Loucy (cell line): ENCODE measurements around the gene PKP4.

Source experiments
- H2AFZ ChIP-seq: fragments of 200-600 bp; sonication (generic); 2 replicates; pipeline ENCODE4 v1.6.0; 2016; ENCODE audit warnings: antibody characterized with exemption, mild to moderate bottlenecking, low read length, moderate library complexity
- H3F3A ChIP-seq: fragments of 200-600 bp; 2 replicates; pipeline ENCODE4 v1.6.0; 2016; ENCODE audit warnings: antibody characterized with exemption, low read depth, mild to moderate bottlenecking
- H3K27me3 ChIP-seq: fragments of 200-600 bp; sonication (generic); 2 replicates; pipeline ENCODE4 v1.6.1; 2014; ENCODE audit warnings: low read length, mild to moderate bottlenecking; ENCODE audit not compliant: insufficient read depth, poor library complexity, severe bottlenecking
- H3K36me3 ChIP-seq: fragments of 200-600 bp; sonication (generic); 2 replicates; pipeline ENCODE4 v1.6.1; 2016; ENCODE audit warnings: low read length; ENCODE audit not compliant: insufficient read depth
- H3K4me1 ChIP-seq: fragments of 200-600 bp; sonication (generic); 2 replicates; pipeline ENCODE4 v1.5.1; 2014; ENCODE audit warnings: low read length, mild to moderate bottlenecking; ENCODE audit not compliant: insufficient read depth, poor library complexity, severe bottlenecking
- H3K4me2 ChIP-seq: fragments of 200-600 bp; sonication (generic); 2 replicates; pipeline ENCODE4 v1.6.0; 2014; ENCODE audit warnings: antibody characterized with exemption, low read length, low read depth, mild to moderate bottlenecking; ENCODE audit not compliant: poor library complexity, severe bottlenecking
- H3K4me3 ChIP-seq: fragments of 200-600 bp; sonication (generic); 2 replicates; pipeline ENCODE4 v1.5.1; 2014; ENCODE audit warnings: low read length, mild to moderate bottlenecking, mixed read lengths; ENCODE audit not compliant: poor library complexity, severe bottlenecking
- H3K79me2 ChIP-seq: fragments of 200-600 bp; sonication (generic); 2 replicates; pipeline ENCODE4 v1.6.1; 2014; ENCODE audit warnings: low read length; ENCODE audit not compliant: insufficient read depth
- H3K9ac ChIP-seq: fragments of 200-600 bp; sonication (generic); 2 replicates; pipeline ENCODE4 v1.6.0; 2014; ENCODE audit warnings: mild to moderate bottlenecking, low read depth, low read length, moderate library complexity; ENCODE audit not compliant: poor library complexity, severe bottlenecking
- H3K9me2 ChIP-seq: fragments of 200-600 bp; sonication (generic); replicated peaks from 2 replicates; pipeline ENCODE4 v1.6.1; 2016; ENCODE audit warnings: low read depth, low read length, mixed read lengths
- H3K9me3 ChIP-seq: fragments of 200-600 bp; sonication (generic); 2 replicates; pipeline ENCODE4 v1.6.1; 2014; ENCODE audit warnings: mild to moderate bottlenecking, antibody characterized with exemption, low read length, low read depth; ENCODE audit not compliant: insufficient read depth
- H4K20me1 ChIP-seq: fragments of 200-600 bp; sonication (generic); 2 replicates; pipeline ENCODE4 v1.6.0; 2014; ENCODE audit warnings: antibody characterized with exemption, low read length, mild to moderate bottlenecking; ENCODE audit not compliant: insufficient read depth, poor library complexity, severe bottlenecking
- EZH2phosphoT487 ChIP-seq: fragments of 200-600 bp; IDR thresholded peaks from 2 replicates; pipeline ENCODE4 v1.6.1; 2018; ENCODE audit warnings: antibody characterized with exemption, mild to moderate bottlenecking, moderate library complexity, borderline replicate concordance
- TF ChIP-seq, protein P1 (sequence below): fragments of 200-600 bp; sonication (generic); conservative IDR thresholded peaks from 2 replicates; pipeline ENCODE4 v1.5.1; 2014; ENCODE audit warnings: mild to moderate bottlenecking, antibody characterized with exemption, low read length

The PKP4 gene, protein sequence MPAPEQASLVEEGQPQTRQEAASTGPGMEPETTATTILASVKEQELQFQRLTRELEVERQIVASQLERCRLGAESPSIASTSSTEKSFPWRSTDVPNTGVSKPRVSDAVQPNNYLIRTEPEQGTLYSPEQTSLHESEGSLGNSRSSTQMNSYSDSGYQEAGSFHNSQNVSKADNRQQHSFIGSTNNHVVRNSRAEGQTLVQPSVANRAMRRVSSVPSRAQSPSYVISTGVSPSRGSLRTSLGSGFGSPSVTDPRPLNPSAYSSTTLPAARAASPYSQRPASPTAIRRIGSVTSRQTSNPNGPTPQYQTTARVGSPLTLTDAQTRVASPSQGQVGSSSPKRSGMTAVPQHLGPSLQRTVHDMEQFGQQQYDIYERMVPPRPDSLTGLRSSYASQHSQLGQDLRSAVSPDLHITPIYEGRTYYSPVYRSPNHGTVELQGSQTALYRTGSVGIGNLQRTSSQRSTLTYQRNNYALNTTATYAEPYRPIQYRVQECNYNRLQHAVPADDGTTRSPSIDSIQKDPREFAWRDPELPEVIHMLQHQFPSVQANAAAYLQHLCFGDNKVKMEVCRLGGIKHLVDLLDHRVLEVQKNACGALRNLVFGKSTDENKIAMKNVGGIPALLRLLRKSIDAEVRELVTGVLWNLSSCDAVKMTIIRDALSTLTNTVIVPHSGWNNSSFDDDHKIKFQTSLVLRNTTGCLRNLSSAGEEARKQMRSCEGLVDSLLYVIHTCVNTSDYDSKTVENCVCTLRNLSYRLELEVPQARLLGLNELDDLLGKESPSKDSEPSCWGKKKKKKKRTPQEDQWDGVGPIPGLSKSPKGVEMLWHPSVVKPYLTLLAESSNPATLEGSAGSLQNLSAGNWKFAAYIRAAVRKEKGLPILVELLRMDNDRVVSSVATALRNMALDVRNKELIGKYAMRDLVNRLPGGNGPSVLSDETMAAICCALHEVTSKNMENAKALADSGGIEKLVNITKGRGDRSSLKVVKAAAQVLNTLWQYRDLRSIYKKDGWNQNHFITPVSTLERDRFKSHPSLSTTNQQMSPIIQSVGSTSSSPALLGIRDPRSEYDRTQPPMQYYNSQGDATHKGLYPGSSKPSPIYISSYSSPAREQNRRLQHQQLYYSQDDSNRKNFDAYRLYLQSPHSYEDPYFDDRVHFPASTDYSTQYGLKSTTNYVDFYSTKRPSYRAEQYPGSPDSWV

DNA sequence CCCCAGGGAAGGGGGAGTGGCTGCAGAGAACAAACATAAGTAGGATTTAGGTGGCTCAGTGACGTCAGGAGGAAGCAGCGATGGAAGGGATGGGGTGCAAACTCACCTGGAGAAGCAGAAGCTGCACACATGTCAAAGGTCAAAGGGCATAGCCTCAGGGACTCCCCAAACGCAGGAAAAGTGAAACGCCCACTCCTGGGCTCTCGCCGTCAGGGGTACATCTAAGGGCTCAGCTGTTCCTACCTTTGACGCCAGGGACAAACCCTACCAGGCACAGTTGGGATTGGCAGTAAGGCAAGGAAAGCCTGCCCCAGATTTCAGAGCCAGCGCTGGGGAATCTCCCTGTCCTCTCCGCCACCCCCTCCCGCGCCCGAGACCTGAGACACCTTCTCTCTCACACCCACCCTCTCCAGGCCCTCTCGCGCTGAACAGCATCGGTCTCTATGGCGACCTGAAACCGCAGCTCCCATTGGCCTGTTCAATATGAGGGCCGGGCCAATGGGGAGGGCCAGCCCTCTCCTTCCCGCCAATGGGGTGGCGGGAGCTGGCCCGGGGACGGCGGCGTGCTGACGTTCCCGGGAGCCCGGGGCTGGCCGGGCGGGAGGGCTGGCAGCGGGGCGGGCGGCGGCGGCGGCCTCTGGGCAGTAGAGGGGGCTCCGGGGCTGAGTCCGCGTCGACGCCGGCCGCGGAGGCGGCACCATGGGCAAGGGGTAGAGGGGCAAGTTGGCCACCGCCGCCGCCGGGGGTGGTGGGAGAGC, at the start of gene PKP4, which contains the start of gene CCDC148:
Gene PKP4 (plus strand): TSS at position 644 of the 758 bp plus-strand sequence. CDS start 76,233 bp downstream, outside the sequence.
Gene CCDC148 (minus strand): TSS at position 445 of the 758 bp plus-strand sequence. CDS start 314 bp downstream, at position 131.
- Histone ChIP-seq H3K4me1 (peaks cover 36% of the 10 kb centered on the region), H3K9ac (peak within 1 kb of the TSS; percentile 77), H3K36me3 (no peaks in the 10 kb centered on the region), H3K9me3 (no peaks in the 10 kb centered on the region), H3K9me2 (no peaks in the 10 kb centered on the region), H2AFZ (peak within 1 kb of the TSS; percentile 84), H3K79me2 (peaks cover 33% of the 10 kb centered on the region), H3K27me3 (peaks cover 6% of the 10 kb centered on the region), H3K4me2 (peak within 1 kb of the TSS; percentile 90), H4K20me1 (peaks cover 32% of the 10 kb centered on the region), H3F3A (no peaks in the 10 kb centered on the region), H3K4me3 (peak within 1 kb of the TSS; percentile 88)
- TF ChIP-seq EZH2phosphoT487: no peak
- TF ChIP-seq, protein P1, sequence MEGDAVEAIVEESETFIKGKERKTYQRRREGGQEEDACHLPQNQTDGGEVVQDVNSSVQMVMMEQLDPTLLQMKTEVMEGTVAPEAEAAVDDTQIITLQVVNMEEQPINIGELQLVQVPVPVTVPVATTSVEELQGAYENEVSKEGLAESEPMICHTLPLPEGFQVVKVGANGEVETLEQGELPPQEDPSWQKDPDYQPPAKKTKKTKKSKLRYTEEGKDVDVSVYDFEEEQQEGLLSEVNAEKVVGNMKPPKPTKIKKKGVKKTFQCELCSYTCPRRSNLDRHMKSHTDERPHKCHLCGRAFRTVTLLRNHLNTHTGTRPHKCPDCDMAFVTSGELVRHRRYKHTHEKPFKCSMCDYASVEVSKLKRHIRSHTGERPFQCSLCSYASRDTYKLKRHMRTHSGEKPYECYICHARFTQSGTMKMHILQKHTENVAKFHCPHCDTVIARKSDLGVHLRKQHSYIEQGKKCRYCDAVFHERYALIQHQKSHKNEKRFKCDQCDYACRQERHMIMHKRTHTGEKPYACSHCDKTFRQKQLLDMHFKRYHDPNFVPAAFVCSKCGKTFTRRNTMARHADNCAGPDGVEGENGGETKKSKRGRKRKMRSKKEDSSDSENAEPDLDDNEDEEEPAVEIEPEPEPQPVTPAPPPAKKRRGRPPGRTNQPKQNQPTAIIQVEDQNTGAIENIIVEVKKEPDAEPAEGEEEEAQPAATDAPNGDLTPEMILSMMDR: no peak

DNA sequence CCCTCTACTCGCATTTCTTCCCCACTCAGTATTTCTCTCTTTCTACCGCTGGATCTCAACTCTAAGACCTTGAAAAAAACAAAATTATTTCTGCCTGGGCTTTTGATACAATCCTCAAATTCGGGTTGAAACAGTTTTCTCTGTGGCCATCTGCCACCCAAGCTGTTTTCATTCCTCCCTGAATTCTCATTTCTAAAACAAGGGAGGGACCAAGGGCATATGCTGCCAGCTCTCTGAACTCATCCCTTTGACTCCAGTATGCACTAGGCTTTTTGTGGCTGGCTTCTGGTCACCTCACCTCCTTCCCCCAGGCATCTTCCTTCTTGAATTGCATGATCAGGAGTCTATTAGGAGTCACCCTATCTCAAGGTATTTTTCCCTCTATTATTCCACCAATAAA, 49.7 kb upstream of the PKP4 start:
- Histone ChIP-seq H3K4me1 (no peaks in the 10 kb centered on the region), H4K20me1 (no peaks in the 10 kb centered on the region), H3K4me2 (no peak overlapping the region), H3K9me2 (no peaks in the 10 kb centered on the region), H3K9ac (no peak overlapping the region), H3K9me3 (no peaks in the 10 kb centered on the region), H3K4me3 (no peak overlapping the region), H3K79me2 (no peaks in the 10 kb centered on the region), H3F3A (no peaks in the 10 kb centered on the region), H3K36me3 (no peaks in the 10 kb centered on the region), H3K27me3 (no peaks in the 10 kb centered on the region), H2AFZ (no peak overlapping the region)
- TF ChIP-seq, protein P1: no peak
- TF ChIP-seq EZH2phosphoT487: no peak

DNA sequence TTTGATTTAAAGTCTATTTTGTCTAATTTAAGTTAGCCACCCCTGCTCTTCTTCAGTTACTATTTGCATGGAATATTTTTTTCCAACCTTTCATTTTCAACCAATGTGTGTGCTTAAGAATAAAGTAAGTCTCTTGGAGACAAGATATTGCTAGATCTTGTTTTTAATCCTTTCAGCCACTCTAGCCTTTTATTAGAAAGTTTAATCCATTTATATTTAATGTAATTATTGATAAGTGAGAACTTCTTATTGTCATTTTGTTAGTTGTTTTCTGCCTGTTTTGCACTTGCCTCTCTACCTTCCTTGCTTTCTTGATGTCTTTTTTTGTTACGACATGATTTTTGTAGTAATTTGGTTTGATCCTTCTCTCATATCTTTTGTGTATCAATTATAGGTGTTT, 46.6 kb upstream of the PKP4 start:
- H2AFZ ChIP-seq: no peak overlapping the region
- TF ChIP-seq, protein P1: no peak
- no peak for TF ChIP-seq EZH2phosphoT487

More for the DNA sequence above, 46.6 kb upstream of the PKP4 start:
- Histone ChIP-seq H3K79me2 (no peaks in the 10 kb centered on the region), H3K4me1 (no peaks in the 10 kb centered on the region), H3K36me3 (no peaks in the 10 kb centered on the region), H3K27me3 (no peaks in the 10 kb centered on the region), H3F3A (no peaks in the 10 kb centered on the region), H4K20me1 (no peaks in the 10 kb centered on the region), H3K9me3 (no peaks in the 10 kb centered on the region), H3K9ac (no peak overlapping the region), H3K9me2 (no peaks in the 10 kb centered on the region), H3K4me3 (no peak overlapping the region), H3K4me2 (no peak overlapping the region)
